PC-9 (cell line): ENCODE results near the gene SCLY. TPM values are rescaled to one million over a fixed set of nuclear protein-coding genes. Genes with fewer than 3 reads are reported as not detected.

Experiments
- Bru-seq: library from RNA; stranded (reverse); fragments of 400-500 nt; gene quantifications from one replicate; lab custom pipeline; 2021; lab: Mats Ljungman, UMichigan
- BruChase-seq, 2 experiments: library from RNA; stranded (reverse); fragments of 400-500 nt; gene quantifications; one replicate each; lab custom pipeline; 2021; lab: Mats Ljungman, UMichigan
- BruUV-seq: library from RNA; stranded (reverse); fragments of 400-500 nt; replicated peaks from 2 replicates; lab custom pipeline; 2021; lab: Mats Ljungman, UMichigan
- CTCF ChIA-PET: fragments of 300-600 bp; sonication (Branson Sonifier 250); formaldehyde crosslinking; loops from one replicate; lab custom pipeline; 2022; ENCODE audit warnings: antibody characterized with exemption; lab: Charles Lee
- POLR2A ChIA-PET: fragments of 300-600 bp; sonication (Branson Sonifier 250); formaldehyde crosslinking; loops from one replicate; lab custom pipeline; 2022; ENCODE audit warnings: antibody characterized with exemption; ENCODE audit not compliant: unreplicated experiment; lab: Charles Lee
- DNase-seq, 2 experiments: peaks; one replicate each; pipeline versions ENCODE4 v3.0.0 to v3.0.0-alpha.2; 2015 to 2022; ENCODE audit warnings: mixed read lengths in 1 of 2
- H2AFZ ChIP-seq: fragments of 200-600 bp; sonication (generic); 2 replicates; pipeline ENCODE4 v1.8.1; 2017; ENCODE audit warnings: antibody characterized with exemption
- H3F3A ChIP-seq: fragments of 200-600 bp; sonication (generic); 2 replicates; pipeline ENCODE4 v1.8.1; 2017; ENCODE audit warnings: antibody characterized with exemption, mild to moderate bottlenecking, low read depth; ENCODE audit not compliant: insufficient read depth
- H3K27ac ChIP-seq: fragments of 200-600 bp; sonication (generic); 2 replicates; pipeline ENCODE4 v1.6.1; 2016; ENCODE audit warnings: mixed run types
- H3K27me3 ChIP-seq: fragments of 200-600 bp; sonication (generic); 2 replicates; pipeline ENCODE4 v1.6.1; 2016; ENCODE audit warnings: low read depth, mixed run types; ENCODE audit not compliant: insufficient read depth
- H3K36me3 ChIP-seq: fragments of 200-600 bp; sonication (generic); 2 replicates; pipeline ENCODE4 v1.6.1; 2016; ENCODE audit warnings: low read depth, mixed run types
- H3K4me1 ChIP-seq: fragments of 200-600 bp; sonication (generic); replicated peaks from 2 replicates; pipeline ENCODE4 v1.6.1; 2016; ENCODE audit warnings: mixed run types; ENCODE audit not compliant: insufficient read depth
- H3K4me2 ChIP-seq: fragments of 200-600 bp; sonication (generic); 2 replicates; pipeline ENCODE4 v1.6.1; 2017; ENCODE audit warnings: mixed run types
- H3K4me3 ChIP-seq: fragments of 200-600 bp; sonication (generic); 2 replicates; pipeline ENCODE4 v1.6.1; 2016; ENCODE audit warnings: mixed run types
- H3K79me2 ChIP-seq: fragments of 200-600 bp; sonication (generic); 2 replicates; pipeline ENCODE4 v1.6.1; 2017; ENCODE audit warnings: low read depth, mixed run types
- H3K9me2 ChIP-seq: fragments of 200-600 bp; sonication (generic); 2 replicates; pipeline ENCODE4 v1.8.1; 2017; ENCODE audit warnings: mild to moderate bottlenecking; ENCODE audit not compliant: insufficient read depth
- H3K9me3 ChIP-seq: fragments of 200-600 bp; sonication (generic); 2 replicates; pipeline ENCODE4 v1.8.1; 2016; ENCODE audit warnings: low read depth; ENCODE audit not compliant: insufficient read depth
- H4K20me1 ChIP-seq: fragments of 200-600 bp; sonication (generic); 2 replicates; pipeline ENCODE4 v1.8.1; 2017; ENCODE audit not compliant: insufficient read depth
- EZH2 ChIP-seq: fragments of 200-600 bp; sonication (generic); IDR thresholded peaks from 2 replicates; pipeline ENCODE4 v1.8.0; 2017; ENCODE audit warnings: antibody characterized with exemption, low read depth
- intact Hi-C: fragments of 100-400 bp; cut with micrococcal nuclease; formaldehyde crosslinking; loops from one replicate; pipeline ENCODE4 v1.10.0; 2022; ENCODE audit not compliant: unreplicated experiment
- long read RNA-seq: library from polyadenylated mRNA; stranded (forward); transcript quantifications from one replicate; pipeline ENCODE4 v2.0.0, GENCODE V29; 2022
- total RNA-seq: library from RNA; stranded (reverse); gene quantifications from 2 replicates; pipeline ENCODE4 v1.2.3, GENCODE V29; 2021
- TF ChIP-seq, protein P1 (sequence below): fragments of 200-600 bp; sonication (generic); conservative IDR thresholded peaks from 2 replicates; pipeline ENCODE4 v1.6.1; 2017; ENCODE audit warnings: mixed run types, antibody characterized with exemption, mild to moderate bottlenecking, moderate library complexity

SCLY gene, protein sequence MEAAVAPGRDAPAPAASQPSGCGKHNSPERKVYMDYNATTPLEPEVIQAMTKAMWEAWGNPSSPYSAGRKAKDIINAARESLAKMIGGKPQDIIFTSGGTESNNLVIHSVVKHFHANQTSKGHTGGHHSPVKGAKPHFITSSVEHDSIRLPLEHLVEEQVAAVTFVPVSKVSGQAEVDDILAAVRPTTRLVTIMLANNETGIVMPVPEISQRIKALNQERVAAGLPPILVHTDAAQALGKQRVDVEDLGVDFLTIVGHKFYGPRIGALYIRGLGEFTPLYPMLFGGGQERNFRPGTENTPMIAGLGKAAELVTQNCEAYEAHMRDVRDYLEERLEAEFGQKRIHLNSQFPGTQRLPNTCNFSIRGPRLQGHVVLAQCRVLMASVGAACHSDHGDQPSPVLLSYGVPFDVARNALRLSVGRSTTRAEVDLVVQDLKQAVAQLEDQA
- total RNA-seq (33.9 and 40.0 TPM in 2 replicates), Bru-seq, nascent RNA (percentile 70 among the genes with signal in this experiment), BruChase-seq, experiment 1, labeled RNA remaining after a 2-hour chase (percentile 76 among the genes with signal in this experiment), BruChase-seq, experiment 2, labeled RNA remaining after a 6-hour chase (percentile 64 among the genes with signal in this experiment)
- long read RNA-seq, transcript SCLY-202 (8 exons, 1,774 nt), result minor isoform, 10 of 44 reads
- long read RNA-seq, transcript SCLY-201 (12 exons, 2,562 nt), result major isoform, 17 of 44 reads
- long read RNA-seq, partial matches to known transcripts, result 9 of 44 reads
- long read RNA-seq, other reads (novel, unspliced or antisense), result 7 of 44 reads

DNA sequence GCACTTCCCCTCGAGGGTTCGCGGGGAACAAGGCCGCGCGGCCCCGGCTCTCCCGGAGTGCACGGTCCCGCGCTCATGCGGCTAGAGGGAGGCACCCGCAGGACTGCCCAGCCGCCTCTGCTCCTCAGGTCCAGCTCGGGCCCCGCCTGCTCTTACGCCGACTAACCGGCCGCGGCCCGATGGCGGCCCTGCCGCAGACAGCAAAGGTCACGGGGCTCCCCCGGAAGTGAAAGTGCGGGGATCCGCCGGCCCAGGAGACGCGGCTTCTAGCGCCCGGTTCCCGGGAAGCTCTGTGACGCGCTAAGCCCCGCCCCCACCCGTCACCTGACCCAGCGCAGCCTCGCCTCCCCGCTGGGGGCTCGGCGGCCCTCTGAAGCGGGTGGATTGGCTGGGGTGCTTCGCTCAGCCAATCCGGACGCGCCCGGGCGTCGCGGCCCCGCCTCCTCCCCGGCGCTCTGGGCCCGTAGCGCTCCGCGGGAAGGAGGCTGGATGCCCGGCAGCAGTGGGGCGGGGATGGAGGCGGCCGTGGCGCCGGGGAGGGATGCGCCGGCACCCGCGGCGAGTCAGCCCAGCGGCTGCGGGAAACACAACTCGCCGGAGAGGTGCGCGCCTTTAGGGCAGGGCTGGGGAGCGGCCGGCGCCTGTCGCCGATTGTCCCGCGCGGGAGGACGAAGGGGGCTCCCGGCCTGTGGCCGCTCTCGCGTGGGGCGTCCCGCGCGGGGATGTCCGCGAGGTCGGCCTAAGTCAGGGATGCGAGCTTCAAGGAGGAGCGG lies at the start of gene SCLY:
Gene SCLY (plus strand): TSS at position 460 of the 773 bp plus-strand sequence. CDS start 54 bp downstream, at position 514.
- Histone ChIP-seq H3K9me3 (no peaks in the 10 kb centered on the region), H4K20me1 (no peaks in the 10 kb centered on the region), H3K27ac (peak within 1 kb of the TSS; percentile 67), H3K36me3 (peaks cover 6% of the 10 kb centered on the region; the same call in 1 of the 2 replicates), H3K9me2 (peaks cover 4% of the 10 kb centered on the region; the same call in 1 of the 2 replicates), H3K27me3 (no peaks in the 10 kb centered on the region), H3F3A (peaks cover 46% of the 10 kb centered on the region; the same call in 1 of the 2 replicates), H3K4me2 (peak within 1 kb of the TSS; percentile 98), H3K79me2 (peaks cover 28% of the 10 kb centered on the region), H2AFZ (peak within 1 kb of the TSS; percentile 98), H3K4me1 (peaks cover 17% of the 10 kb centered on the region), H3K4me3 (peak within 1 kb of the TSS; percentile 98)
- peak; percentile 95 to 99 for DNase-seq
- CTCF ChIA-PET, result interaction anchor here (0.5 to 1.0 kb wide), 3 partner anchors 38 to 365 kb away, joined by 3 to 10 read pairs (median 5); no protein-coding TSS in a partner anchor
- BruUV-seq, result no TSS peak
- no peak for TF ChIP-seq EZH2
- TF ChIP-seq, protein P1, sequence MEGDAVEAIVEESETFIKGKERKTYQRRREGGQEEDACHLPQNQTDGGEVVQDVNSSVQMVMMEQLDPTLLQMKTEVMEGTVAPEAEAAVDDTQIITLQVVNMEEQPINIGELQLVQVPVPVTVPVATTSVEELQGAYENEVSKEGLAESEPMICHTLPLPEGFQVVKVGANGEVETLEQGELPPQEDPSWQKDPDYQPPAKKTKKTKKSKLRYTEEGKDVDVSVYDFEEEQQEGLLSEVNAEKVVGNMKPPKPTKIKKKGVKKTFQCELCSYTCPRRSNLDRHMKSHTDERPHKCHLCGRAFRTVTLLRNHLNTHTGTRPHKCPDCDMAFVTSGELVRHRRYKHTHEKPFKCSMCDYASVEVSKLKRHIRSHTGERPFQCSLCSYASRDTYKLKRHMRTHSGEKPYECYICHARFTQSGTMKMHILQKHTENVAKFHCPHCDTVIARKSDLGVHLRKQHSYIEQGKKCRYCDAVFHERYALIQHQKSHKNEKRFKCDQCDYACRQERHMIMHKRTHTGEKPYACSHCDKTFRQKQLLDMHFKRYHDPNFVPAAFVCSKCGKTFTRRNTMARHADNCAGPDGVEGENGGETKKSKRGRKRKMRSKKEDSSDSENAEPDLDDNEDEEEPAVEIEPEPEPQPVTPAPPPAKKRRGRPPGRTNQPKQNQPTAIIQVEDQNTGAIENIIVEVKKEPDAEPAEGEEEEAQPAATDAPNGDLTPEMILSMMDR, result no peak; the same call in 1 of the 2 replicates
- POLR2A ChIA-PET, result interaction anchor here (0.5 to 0.7 kb wide), 5 partner anchors 128 to 507 kb away, joined by 3 to 7 read pairs (median 5); no protein-coding TSS in a partner anchor
- intact Hi-C loops, result loop anchor here (2.0 to 10.0 kb wide), 3 partner anchors 94 to 202 kb away; partner anchors contain the start of genes RAMP1 and UBE2F

DNA sequence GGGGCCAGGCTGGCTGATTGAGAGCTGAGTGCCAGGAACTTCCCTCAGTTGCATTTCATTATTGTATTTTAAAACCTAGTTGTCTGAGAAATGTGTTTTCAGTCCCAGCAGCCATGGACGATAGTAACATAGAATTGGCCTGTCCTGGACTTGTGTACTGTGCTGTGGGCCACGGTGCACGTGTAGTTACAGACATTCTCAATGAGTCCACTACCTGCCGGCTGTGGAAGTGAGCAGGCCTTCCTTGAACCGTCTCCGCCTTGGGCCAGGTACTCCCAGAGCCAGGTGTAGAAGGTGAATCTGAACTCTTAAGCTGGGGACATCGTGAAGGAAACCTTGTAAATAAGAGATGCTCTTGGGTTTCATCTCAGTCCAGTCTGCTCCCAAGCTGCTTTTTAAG lies 47.0 kb upstream of the SCLY start:
- Histone ChIP-seq H3K79me2 (peaks cover 19% of the 10 kb centered on the region; the same call in 1 of the 2 replicates), H3K4me3 (no peak overlapping the region), H3K27ac (no peak overlapping the region), H3K36me3 (no peaks in the 10 kb centered on the region), H3K4me1 (no peaks in the 10 kb centered on the region), H3K9me3 (no peaks in the 10 kb centered on the region), H3K9me2 (no peaks in the 10 kb centered on the region), H2AFZ (no peak overlapping the region), H3K27me3 (no peaks in the 10 kb centered on the region), H3F3A (peaks cover 7% of the 10 kb centered on the region; the same call in 1 of the 2 replicates), H3K4me2 (no peak overlapping the region), H4K20me1 (peaks cover 3% of the 10 kb centered on the region)
- ChIA-PET CTCF (no interaction called here), POLR2A (no interaction called here)
- intact Hi-C loops, result no loop called here
- no peak for DNase-seq
- no TSS peak for BruUV-seq
- TF ChIP-seq EZH2, result no peak
- TF ChIP-seq, protein P1, result no peak
